Endothelial cell of umbilical vein (primary cell): ENCODE data around the gene MCC. TPM values are rescaled to one million over a fixed set of nuclear protein-coding genes. Genes with fewer than 3 reads are reported as not detected.
A peak's percentile ranks its signal among the peaks of the same experiment; 100 is the strongest.

Experiments
- BruUV-seq: library from RNA; stranded (reverse); fragments of 400-500 nt; replicated peaks from 2 replicates; lab custom pipeline; 2021; lab: Mats Ljungman, UMichigan
- CTCF ChIA-PET: fragments of 300-600, 350-600 bp; sonication (Branson Sonifier 250); formaldehyde crosslinking; loops from one replicate; lab custom pipeline; 2021; ENCODE audit warnings: antibody characterized with exemption, inconsistent platforms; lab: Charles Lee
- POLR2A ChIA-PET: fragments of 300-600, 350-600 bp; sonication (Branson Sonifier 250); formaldehyde crosslinking; loops from one replicate; lab custom pipeline; 2021; ENCODE audit warnings: antibody characterized with exemption, inconsistent platforms; lab: Charles Lee
- DNase-seq: peaks from one replicate; pipeline ENCODE4 v3.0.0-alpha.2; 2011; ENCODE audit warnings: low read depth, low spot score
- FAIRE-seq: peaks from 2 replicates; lab custom pipeline; 2011; peaks lifted over from hg19 to GRCh38; lab: Jason Lieb, UNC
- H2AFZ ChIP-seq: 2 replicates; pipeline ENCODE4 v1.6.0; 2012; ENCODE audit warnings: low read depth, low read length, control low read depth, inconsistent platforms
- H3K27ac ChIP-seq: 2 replicates; pipeline ENCODE4 v1.5.1; 2011; ENCODE audit warnings: low read depth, mild to moderate bottlenecking, control low read depth, low read length, moderate library complexity; ENCODE audit not compliant: insufficient read depth
- H3K27me3 ChIP-seq, 2 experiments: 2 replicates each; pipeline versions ENCODE4 v1.6.0 to v1.6.1; 2011; ENCODE audit warnings: low read length in 2 of 2, mixed read lengths in 1 of 2; ENCODE audit not compliant: control insufficient read depth in 2 of 2, insufficient read depth in 2 of 2
- H3K36me3 ChIP-seq, 2 experiments: 2 replicates in 1 of 2; 3 replicates in 1 of 2; pipeline ENCODE4 v1.5.1; 2011; ENCODE audit warnings: low read length in 2 of 2, mild to moderate bottlenecking in 1 of 2, moderate library complexity in 1 of 2; ENCODE audit not compliant: control insufficient read depth in 2 of 2, insufficient read depth in 2 of 2; ENCODE audit errors: extremely low read depth in 1 of 2
- H3K4me1 ChIP-seq: 3 replicates; pipeline ENCODE4 v1.5.1; 2011; ENCODE audit warnings: mild to moderate bottlenecking, low read length; ENCODE audit not compliant: control insufficient read depth, insufficient read depth; ENCODE audit errors: extremely low read depth
- H3K4me2 ChIP-seq: 2 replicates; pipeline ENCODE4 v1.6.1; 2011; ENCODE audit warnings: low read length, control low read depth, mixed read lengths; ENCODE audit not compliant: insufficient read depth
- H3K4me3 ChIP-seq, 3 experiments: fragments of 200-600 bp in 1 of 3; sonication (generic), shearing (Covaris generic) in 1 of 3; replicated peaks in 1 of 3; 2 replicates each; pipeline ENCODE4 v1.5.1; 2011 to 2016; ENCODE audit warnings: control low read depth in 3 of 3, low read length in 3 of 3, mild to moderate bottlenecking in 2 of 3, inconsistent platforms in 1 of 3, low read depth in 1 of 3, moderate library complexity in 1 of 3; ENCODE audit not compliant: insufficient read depth in 1 of 3
- H3K79me2 ChIP-seq: 2 replicates; pipeline ENCODE4 v1.6.0; 2012; ENCODE audit warnings: low read length, inconsistent platforms; ENCODE audit not compliant: control insufficient read depth, insufficient read depth
- H3K9ac ChIP-seq: replicated peaks from 2 replicates; pipeline ENCODE3; 2011; ENCODE audit warnings: low read length, control low read depth; ENCODE audit not compliant: insufficient read depth; ENCODE audit errors: extremely low read depth
- H3K9me1 ChIP-seq: replicated peaks from 3 replicates; pipeline ENCODE4 v1.6.0; 2011; ENCODE audit warnings: mild to moderate bottlenecking, low read length; ENCODE audit not compliant: control insufficient read depth, insufficient read depth; ENCODE audit errors: extremely low read depth
- H3K9me3 ChIP-seq: replicated peaks from 2 replicates; pipeline ENCODE4 v1.5.1; 2012; ENCODE audit warnings: low read length, inconsistent platforms; ENCODE audit not compliant: control insufficient read depth, insufficient read depth
- H4K20me1 ChIP-seq: replicated peaks from 2 replicates; pipeline ENCODE3; 2011; ENCODE audit warnings: mild to moderate bottlenecking, low read length; ENCODE audit not compliant: control insufficient read depth, insufficient read depth; ENCODE audit errors: extremely low read depth
- FOS ChIP-seq: IDR thresholded peaks from 2 replicates; pipeline ENCODE4 v1.6.1; 2011; ENCODE audit warnings: mild to moderate bottlenecking, low read length, moderate library complexity, borderline replicate concordance; ENCODE audit not compliant: insufficient read depth
- GATA2 ChIP-seq: IDR thresholded peaks from 2 replicates; pipeline ENCODE4 v1.7.0; 2011; ENCODE audit warnings: low read depth, mild to moderate bottlenecking, moderate library complexity, mixed read lengths, low read length; ENCODE audit not compliant: insufficient read length, insufficient read depth
- JUN ChIP-seq: IDR thresholded peaks from 2 replicates; pipeline ENCODE4 v1.6.1; 2011; ENCODE audit warnings: borderline replicate concordance, low read depth; ENCODE audit not compliant: insufficient read length, insufficient read depth
- POLR2A ChIP-seq: IDR thresholded peaks from 2 replicates; pipeline ENCODE4 v1.6.1; 2012; ENCODE audit warnings: low read depth, mild to moderate bottlenecking, control low read depth, low read length
- POLR2AphosphoS5 ChIP-seq: IDR thresholded peaks from 2 replicates; pipeline ENCODE4 v1.6.1; 2012; ENCODE audit warnings: low read depth, mild to moderate bottlenecking, control low read depth, low read length, moderate library complexity; ENCODE audit not compliant: insufficient read depth
- dilution Hi-C: fragments of 300-500 bp; cut with MboI; formaldehyde crosslinking; loops from one replicate; pipeline ENCODE4 v1.15.0; 2019; ENCODE audit warnings: low sequenced_read_pairs; ENCODE audit not compliant: extremely low pct_ligation_motif_present
- intact Hi-C: fragments of 100-400 bp; cut with micrococcal nuclease; formaldehyde crosslinking; loops from one replicate; pipeline ENCODE4 v1.10.0; 2022
- polyA plus RNA-seq, 4 experiments: library from polyadenylated mRNA; depleted of rRNA in 3 of 4; stranded (reverse) in 3 of 4; unstranded in 1 of 4; fragments of >200 nt; gene quantifications; 2 replicates each; pipeline versions ENCODE4 v1.2.1 to v1.2.3, GENCODE V29; 2011 to 2012; ENCODE audit warnings: missing spikeins in 1 of 4
- total RNA-seq: library from RNA; stranded (reverse); gene quantifications from 2 replicates; pipeline ENCODE4 v1.2.3, GENCODE V29; 2021
- TF ChIP-seq, protein P1 (sequence below): IDR thresholded peaks from 2 replicates; pipeline ENCODE4 v1.6.1; 2011; ENCODE audit not compliant: insufficient read depth, insufficient read length
- TF ChIP-seq, protein P2 (sequence below), 2 donors: IDR thresholded peaks; 1 replicate in 1 of 2; 2 replicates in 1 of 2; pipeline ENCODE4 v1.5.1; 2011; ENCODE audit warnings: low read length in 2 of 2, mild to moderate bottlenecking in 2 of 2, moderate library complexity in 2 of 2, control low read depth in 1 of 2, inconsistent platforms in 1 of 2, low read depth in 1 of 2; ENCODE audit not compliant: insufficient read depth in 1 of 2; ENCODE audit errors: extremely low read depth in 1 of 2

Gene MCC
- total and polyA plus RNA-seq, 2 donors (not counting 3 experiments of a cell fraction or from before 2014, with no cell fraction given): 6.9 to 27.5 TPM

DNA sequence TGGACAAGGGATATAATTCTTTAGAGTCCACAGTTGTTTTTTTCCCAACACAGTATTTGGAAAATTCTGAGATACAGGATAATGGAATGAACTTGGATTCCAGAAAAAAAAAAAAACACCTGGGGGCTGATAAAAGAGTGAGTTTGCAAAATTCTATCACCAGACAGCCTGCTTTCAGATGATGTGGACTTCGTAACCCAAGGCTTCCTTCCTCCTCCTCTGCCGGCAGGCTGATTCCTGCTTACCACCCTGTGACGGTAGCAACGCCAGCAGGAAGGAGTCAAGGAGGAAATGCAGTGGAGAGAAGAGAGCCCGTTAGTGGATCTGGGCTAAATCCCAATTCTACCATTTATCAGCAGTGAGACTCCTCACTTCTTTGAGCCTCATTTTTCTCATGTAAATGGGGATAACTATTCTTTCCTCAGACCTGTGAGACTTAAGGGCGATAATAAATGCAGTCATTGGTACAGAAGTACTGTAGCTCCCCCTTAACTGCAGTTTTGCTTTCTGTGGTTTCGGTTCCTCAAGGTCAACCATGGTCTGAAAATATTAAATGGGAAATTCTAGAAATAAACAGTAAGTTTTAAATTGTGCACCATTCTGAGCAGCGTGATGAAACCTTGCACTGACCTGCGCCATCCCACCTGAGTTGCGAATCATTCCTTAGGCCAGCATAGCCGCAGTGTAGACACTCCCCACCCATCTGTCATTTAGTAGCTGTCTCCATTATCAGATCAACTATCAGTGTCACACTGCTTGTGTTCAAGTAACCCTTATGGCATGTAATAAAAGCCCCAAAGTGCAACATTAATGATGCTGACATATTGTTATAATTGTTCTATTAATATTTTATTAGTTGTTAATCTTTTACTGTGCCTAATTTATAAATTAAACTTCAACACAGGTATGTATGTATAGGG, 440.3 kb downstream of the MCC start:
- H3K9ac ChIP-seq: no peak overlapping the region
- peak; percentile 87 for FAIRE-seq
- TF ChIP-seq, protein P1, sequence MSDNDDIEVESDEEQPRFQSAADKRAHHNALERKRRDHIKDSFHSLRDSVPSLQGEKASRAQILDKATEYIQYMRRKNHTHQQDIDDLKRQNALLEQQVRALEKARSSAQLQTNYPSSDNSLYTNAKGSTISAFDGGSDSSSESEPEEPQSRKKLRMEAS: no peak
- TF ChIP-seq JUN (no peak), POLR2AphosphoS5 (no peak), FOS (no peak), GATA2 (no peak), POLR2A (no peak)
- TF ChIP-seq, protein P2, sequence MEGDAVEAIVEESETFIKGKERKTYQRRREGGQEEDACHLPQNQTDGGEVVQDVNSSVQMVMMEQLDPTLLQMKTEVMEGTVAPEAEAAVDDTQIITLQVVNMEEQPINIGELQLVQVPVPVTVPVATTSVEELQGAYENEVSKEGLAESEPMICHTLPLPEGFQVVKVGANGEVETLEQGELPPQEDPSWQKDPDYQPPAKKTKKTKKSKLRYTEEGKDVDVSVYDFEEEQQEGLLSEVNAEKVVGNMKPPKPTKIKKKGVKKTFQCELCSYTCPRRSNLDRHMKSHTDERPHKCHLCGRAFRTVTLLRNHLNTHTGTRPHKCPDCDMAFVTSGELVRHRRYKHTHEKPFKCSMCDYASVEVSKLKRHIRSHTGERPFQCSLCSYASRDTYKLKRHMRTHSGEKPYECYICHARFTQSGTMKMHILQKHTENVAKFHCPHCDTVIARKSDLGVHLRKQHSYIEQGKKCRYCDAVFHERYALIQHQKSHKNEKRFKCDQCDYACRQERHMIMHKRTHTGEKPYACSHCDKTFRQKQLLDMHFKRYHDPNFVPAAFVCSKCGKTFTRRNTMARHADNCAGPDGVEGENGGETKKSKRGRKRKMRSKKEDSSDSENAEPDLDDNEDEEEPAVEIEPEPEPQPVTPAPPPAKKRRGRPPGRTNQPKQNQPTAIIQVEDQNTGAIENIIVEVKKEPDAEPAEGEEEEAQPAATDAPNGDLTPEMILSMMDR (IDR thresholded peaks at IDR 0.05; ENCODE audit: extremely low read depth in 1 of 2, insufficient read depth in 1 of 2, low read depth in 1 of 2, low read length in 2 of 2): no peak
- H3K4me1 ChIP-seq: peaks cover 27% of the 10 kb centered on the region
- no peak overlapping the region for H2AFZ ChIP-seq
- dilution Hi-C loops (no loop called here), intact Hi-C loops (no loop called here)
- H3K27me3 ChIP-seq: no peaks in the 10 kb centered on the region
- H3K27ac ChIP-seq: no peak overlapping the region
- POLR2A ChIA-PET: no interaction called here
- H3K4me3 ChIP-seq: no peak overlapping the region
- no peaks in the 10 kb centered on the region for H3K79me2 ChIP-seq
- no peaks in the 10 kb centered on the region for H3K9me3 ChIP-seq
- CTCF ChIA-PET: interaction anchor here (1.5 kb wide), 1 partner anchor 11 kb away, joined by 5 read pairs; no protein-coding TSS in a partner anchor
- no peaks in the 10 kb centered on the region for H3K9me1 ChIP-seq
- no peaks in the 10 kb centered on the region for H4K20me1 ChIP-seq
- H3K36me3 ChIP-seq: peaks cover 0 to 7% of the 10 kb centered on the region in 2 experiments
- peak overlapping the region; percentile 15 for H3K4me2 ChIP-seq
- BruUV-seq: no TSS peak
- peak; percentile 45 for DNase-seq
